ENCODE data around the gene BATF2. TPM values are rescaled to one million over a fixed set of nuclear protein-coding genes. Genes with fewer than 3 reads are reported as not detected.

Gene BATF2
- 0.26 and 0.81 TPM in 2 replicates for total RNA-seq

GRCh38 chr11:64996710-64997380 lies at the start of gene BATF2:
Gene BATF2 (minus strand): TSS chr11:64996971. CDS start chr11:64996914, 57 bp downstream.

GRCh38 chr11:65040847-65041622 lies 44.3 kb upstream of the BATF2 start, which contains the start of gene SAC3D1:
Gene SAC3D1 (plus strand): TSS chr11:65041210. CDS start chr11:65041293, 83 bp downstream.

GRCh38 chr11:65027213-65028067 lies 30.7 kb upstream of the BATF2 start, which contains the start of gene SNX15:
Gene SNX15 (plus strand): TSS chr11:65027439. CDS start chr11:65027538, 99 bp downstream.

GRCh38 chr11:65013888-65014725 lies 17.3 kb upstream of the BATF2 start, which contains the start of gene ARL2:
Gene ARL2 (plus strand): TSS chr11:65014160. CDS start chr11:65014208, 48 bp downstream.

GRCh38 chr11:64971421-64972233 lies 25.1 kb downstream of the BATF2 start, which contains the start of gene MAJIN:
Gene MAJIN (minus strand): TSS chr11:64972108. CDS start chr11:64959405, 12,703 bp downstream.

Other genes with a start within 250 kb of the BATF2 start
- 1.3 and 1.4 TPM in 2 replicates for gene PYGM, start 237.0 kb downstream of the BATF2 start, total RNA-seq
- 70.8 and 88.3 TPM in 2 replicates for gene SF1, start 218.4 kb downstream of the BATF2 start, total RNA-seq
- 8.5 and 8.9 TPM in 2 replicates for gene MAP4K2, start 193.8 kb downstream of the BATF2 start, total RNA-seq
- gene MEN1, start 186.4 kb downstream of the BATF2 start, total RNA-seq, result 8.6 and 9.3 TPM in 2 replicates
- gene CDC42BPG, start 152.3 kb downstream of the BATF2 start, total RNA-seq, result 0.25 and 0.26 TPM in 2 replicates
- gene EHD1, start 118.3 kb downstream of the BATF2 start, total RNA-seq, result 104 and 110 TPM in 2 replicates
- gene ATG2A, start 79.8 kb downstream of the BATF2 start, total RNA-seq, result 7.8 and 8.1 TPM in 2 replicates
- gene PPP2R5B, start 72.3 kb downstream of the BATF2 start, total RNA-seq, result 10.3 and 11.6 TPM in 2 replicates
- not detected in 2 replicates for gene GPHA2, start 61.1 kb downstream of the BATF2 start, total RNA-seq
- not detected in 2 replicates for gene MAJIN, start 24.9 kb downstream of the BATF2 start, total RNA-seq
- gene ARL2, start 17.2 kb upstream of the BATF2 start, total RNA-seq, result 95.3 and 110 TPM in 2 replicates
- gene SNX15, start 30.5 kb upstream of the BATF2 start, total RNA-seq, result 10.6 and 11.9 TPM in 2 replicates
- 6.2 and 9.0 TPM in 2 replicates for gene SAC3D1, start 44.2 kb upstream of the BATF2 start, total RNA-seq
- 23.3 and 27.0 TPM in 2 replicates for gene NAALADL1, start 61.6 kb upstream of the BATF2 start, total RNA-seq
- gene CDCA5, start 87.1 kb upstream of the BATF2 start, total RNA-seq, result 4.2 and 7.8 TPM in 2 replicates
- 32.7 and 35.9 TPM in 2 replicates for gene ZFPL1, start 87.3 kb upstream of the BATF2 start, total RNA-seq
- 175 and 203 TPM in 2 replicates for gene VPS51, start 99.2 kb upstream of the BATF2 start, total RNA-seq
- gene TM7SF2, start 114.9 kb upstream of the BATF2 start, total RNA-seq, result 8.9 and 9.0 TPM in 2 replicates
- 6.0 and 6.1 TPM in 2 replicates for gene ZNHIT2, start 120.7 kb upstream of the BATF2 start, total RNA-seq
- 379 and 456 TPM in 2 replicates for gene FAU, start 125.2 kb upstream of the BATF2 start, total RNA-seq
- gene MRPL49, start 125.3 kb upstream of the BATF2 start, total RNA-seq, result 28.3 and 34.2 TPM in 2 replicates
- 16.8 and 20.1 TPM in 2 replicates for gene SYVN1, start 137.5 kb upstream of the BATF2 start, total RNA-seq
- not detected in 2 replicates for gene SPDYC, start 173.3 kb upstream of the BATF2 start, total RNA-seq
- gene CAPN1, start 185.0 kb upstream of the BATF2 start, total RNA-seq, result 88.9 and 117 TPM in 2 replicates